Glutamatergic neuron (in vitro differentiated cells): Measurements from ENCODE around the gene PRLHR. TPM values are rescaled to one million over a fixed set of nuclear protein-coding genes. Genes with fewer than 3 reads are reported as not detected.

Experiments
- DNase-seq: peaks from one replicate; pipeline ENCODE4 v3.0.0; 2022
- H3K27ac Mint-ChIP-seq: one replicate; pipeline ENCODE4 v1.8.0; 2020; ENCODE audit warnings: mild to moderate bottlenecking, mixed read lengths, inconsistent platforms; ENCODE audit not compliant: unreplicated experiment
- H3K27me3 Mint-ChIP-seq: one replicate; pipeline ENCODE4 v1.8.0; 2020; ENCODE audit warnings: mild to moderate bottlenecking, moderate library complexity, mixed read lengths, inconsistent platforms; ENCODE audit not compliant: unreplicated experiment
- H3K36me3 Mint-ChIP-seq: one replicate; pipeline ENCODE4 v1.8.0; 2020; ENCODE audit warnings: mild to moderate bottlenecking, mixed read lengths, inconsistent platforms; ENCODE audit not compliant: unreplicated experiment
- H3K4me1 Mint-ChIP-seq: one replicate; pipeline ENCODE4 v1.8.0; 2020; ENCODE audit warnings: mild to moderate bottlenecking, low read depth, mixed read lengths, inconsistent platforms; ENCODE audit not compliant: unreplicated experiment
- H3K4me3 Mint-ChIP-seq: one replicate; pipeline ENCODE4 v1.8.0; 2020; ENCODE audit warnings: mild to moderate bottlenecking, mixed read lengths, inconsistent platforms; ENCODE audit not compliant: unreplicated experiment
- H3K9me3 Mint-ChIP-seq: one replicate; pipeline ENCODE4 v1.8.0; 2020; ENCODE audit warnings: mild to moderate bottlenecking, moderate library complexity, mixed read lengths, inconsistent platforms; ENCODE audit not compliant: unreplicated experiment
- CTCF ChIP-seq: fragments of 200-600 bp; sonication (generic); IDR thresholded peaks from one replicate; pipeline ENCODE4 v1.5.0; 2021; ENCODE audit not compliant: partially characterized antibody, unreplicated experiment
- total RNA-seq: library from RNA; stranded (reverse); fragmentation: NEBNext Ultra II Directional; extraction: Animal tissue kit (Norgen Biotek cat#: 25700); gene quantifications from one replicate; pipeline ENCODE4 v1.2.1, GENCODE V29; 2021; ENCODE audit not compliant: unreplicated experiment

The PRLHR gene
- total RNA-seq, 1 donor from 2014 or later = 0.22 TPM

GRCh38 chr10:118605694-118606093 lies 10.2 kb upstream of the PRLHR start:
- Mint-ChIP-seq H3K36me3 (no peaks in the 10 kb centered on the region), H3K9me3 (no peaks in the 10 kb centered on the region), H3K4me1 (peaks cover 5% of the 10 kb centered on the region), H3K27me3 (peaks cover 1% of the 10 kb centered on the region), H3K4me3 (no peak overlapping the region), H3K27ac (no peak overlapping the region)
- DNase-seq = no peak
- TF ChIP-seq CTCF = no peak

GRCh38 chr10:118596426-118597124 lies 1.1 kb upstream of the PRLHR start:
- TF ChIP-seq CTCF = no peak
- Mint-ChIP-seq H3K27me3 (peaks cover 19% of the 10 kb centered on the region), H3K9me3 (peaks cover 6% of the 10 kb centered on the region), H3K4me1 (peaks cover 14% of the 10 kb centered on the region), H3K27ac (peak overlapping the region; percentile 69), H3K36me3 (no peaks in the 10 kb centered on the region), H3K4me3 (peak overlapping the region; percentile 92)
- DNase-seq = peak; percentile 21

GRCh38 chr10:118595064-118595420 lies 406 bp downstream of the PRLHR start:
- peaks cover 7% of the 10 kb centered on the region for H3K9me3 Mint-ChIP-seq
- no peak for TF ChIP-seq CTCF
- H3K4me1 Mint-ChIP-seq = peaks cover 14% of the 10 kb centered on the region
- DNase-seq = peak; percentile 34
- H3K4me3 Mint-ChIP-seq = peak overlapping the region; percentile 92
- H3K36me3 Mint-ChIP-seq = no peaks in the 10 kb centered on the region
- no peak overlapping the region for H3K27ac Mint-ChIP-seq
- H3K27me3 Mint-ChIP-seq = peaks cover 19% of the 10 kb centered on the region

- Mint-ChIP-seq H3K27me3 (peaks cover 19% of the 10 kb centered on the region), H3K4me3 (peak overlapping the region; percentile 92)
These were observed 920 bp downstream of the PRLHR start for GRCh38 chr10:118594392-118595063.

More at GRCh38 chr10:118594392-118595063, 920 bp downstream of the PRLHR start:
- DNase-seq = peak; percentile 84
- Mint-ChIP-seq H3K27ac (peak overlapping the region; percentile 33), H3K36me3 (no peaks in the 10 kb centered on the region), H3K9me3 (peaks cover 7% of the 10 kb centered on the region), H3K4me1 (peaks cover 14% of the 10 kb centered on the region)
- peak; percentile 75 for TF ChIP-seq CTCF
